HG03442 (cell line): ENCODE measurements around the gene BRPF3.

Source experiments
- ATAC-seq: cut with Tn5 transposase; IDR thresholded peaks from one replicate; pipeline ENCODE4 v1.9.1; 2021; ENCODE audit warnings: mild to moderate bottlenecking, moderate library complexity; ENCODE audit not compliant: unreplicated experiment

Gene BRPF3

DNA sequence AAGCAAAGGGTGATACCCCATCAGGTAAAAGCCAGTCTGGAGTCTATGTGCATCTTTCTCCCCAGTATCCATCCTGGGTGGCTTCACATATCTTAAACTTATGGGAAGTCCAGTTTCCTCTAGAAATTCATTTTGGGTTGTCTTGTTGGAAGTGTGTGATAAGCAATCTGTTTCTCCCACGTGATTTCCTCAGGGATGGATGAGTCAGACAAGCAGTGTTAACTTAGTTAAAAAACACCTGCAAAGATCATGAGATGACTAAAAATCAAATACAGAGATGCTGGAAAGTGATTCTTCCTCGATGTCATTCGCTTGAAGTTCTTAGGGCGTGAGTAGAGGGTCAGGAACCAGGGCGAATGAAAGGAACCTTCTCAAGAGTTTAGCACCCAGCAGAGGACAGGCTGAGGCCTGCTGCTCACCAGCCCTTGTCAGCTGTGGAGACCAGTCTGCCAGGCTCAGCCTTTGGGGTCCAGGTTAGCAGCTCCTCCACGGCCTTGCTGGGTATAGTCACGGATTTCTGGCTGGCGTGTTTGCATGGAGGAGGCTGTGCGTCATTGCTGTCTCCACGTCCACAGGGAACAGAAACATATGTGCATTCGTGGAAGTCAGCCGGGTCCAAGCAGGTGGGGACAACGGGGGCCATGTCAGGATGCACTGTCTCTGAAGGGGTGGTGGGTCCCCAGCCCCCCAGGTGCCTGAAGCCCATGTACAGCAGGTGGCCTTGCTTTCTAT lies 70.5 kb downstream of the BRPF3 start:
- no peak for ATAC-seq

DNA sequence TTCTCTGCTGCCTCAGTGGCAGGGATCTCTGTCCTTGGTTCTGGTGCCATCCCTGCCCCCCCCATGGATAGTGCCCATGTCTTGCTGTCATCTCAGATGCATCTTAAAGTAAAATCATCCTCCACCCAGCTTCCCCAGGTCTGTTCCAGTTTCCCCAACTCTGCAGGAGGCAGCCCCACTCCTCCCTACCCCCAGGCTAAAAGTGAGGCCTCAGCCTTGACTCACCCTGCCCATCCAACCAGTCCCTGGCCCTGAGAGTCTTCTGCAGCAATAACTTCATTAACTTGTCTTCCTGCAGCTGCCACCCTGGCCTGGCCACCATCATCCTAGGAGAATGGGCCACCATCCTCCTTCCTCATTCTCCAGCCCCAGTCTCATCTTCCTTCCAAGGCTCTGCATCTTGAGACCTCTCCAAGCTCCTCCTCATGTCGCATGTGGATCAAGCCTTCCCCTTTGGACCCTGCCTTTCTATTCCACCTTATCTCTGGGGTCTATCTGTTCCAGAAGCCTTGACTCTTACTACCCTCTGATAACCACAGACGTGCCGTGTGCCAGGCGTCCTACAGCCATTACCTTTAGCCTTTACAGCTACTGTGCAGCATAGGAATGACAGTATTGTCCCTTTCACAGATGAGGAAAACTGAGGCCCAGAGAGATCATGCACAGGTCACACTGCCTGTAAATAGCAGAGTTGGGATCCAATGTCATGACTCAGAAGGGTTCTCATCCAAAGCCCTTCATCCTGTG lies 71.4 kb downstream of the BRPF3 start:
- ATAC-seq, result no peak

DNA sequence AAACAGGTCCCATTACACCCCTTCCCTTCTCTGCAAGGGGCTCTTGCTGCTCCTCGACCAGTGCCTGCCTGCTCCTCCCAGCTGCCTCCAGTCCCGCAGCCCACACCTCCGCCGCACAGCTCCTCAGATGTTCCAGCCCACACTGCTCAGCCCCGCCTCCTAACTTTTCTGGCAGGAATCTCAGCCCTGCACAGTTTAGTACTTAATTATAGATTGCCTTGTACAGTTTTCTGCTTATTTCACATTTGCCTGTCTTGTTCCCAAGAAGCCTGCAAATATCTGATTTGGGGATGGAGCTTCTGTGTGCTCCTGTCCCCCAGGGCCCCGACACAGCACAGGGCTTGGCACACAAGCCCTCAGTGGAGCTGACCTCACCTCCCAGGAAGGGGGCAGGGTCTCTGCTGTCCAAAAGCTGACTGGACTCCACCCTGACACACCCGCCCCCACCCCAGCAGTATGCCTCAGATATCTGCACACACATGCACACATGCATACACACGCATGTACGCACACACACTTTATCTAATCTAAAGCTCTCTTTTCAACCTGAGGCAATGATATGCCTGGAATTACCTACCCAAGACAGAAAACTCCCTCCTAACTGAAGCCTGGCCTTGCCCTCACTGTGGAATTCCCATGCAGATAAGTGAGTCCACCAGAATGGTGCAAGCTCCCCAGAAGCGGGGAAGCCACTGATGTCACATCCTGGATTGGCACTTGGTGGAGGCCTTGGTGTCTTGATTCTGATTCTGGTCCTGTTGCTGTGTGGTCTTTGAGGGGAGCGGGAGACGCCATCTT lies 72.1 kb downstream of the BRPF3 start:
- no peak for ATAC-seq

GRCh38 chr6:36269834-36270705 lies 73.5 kb downstream of the BRPF3 start, which contains the start of gene PNPLA1:
Gene PNPLA1 (plus strand): TSS chr6:36270060. CDS start chr6:36270460, 400 bp downstream.
- no peak for ATAC-seq

GRCh38 chr6:36272234-36272633 lies 75.7 kb downstream of the BRPF3 start:
- no peak for ATAC-seq

DNA sequence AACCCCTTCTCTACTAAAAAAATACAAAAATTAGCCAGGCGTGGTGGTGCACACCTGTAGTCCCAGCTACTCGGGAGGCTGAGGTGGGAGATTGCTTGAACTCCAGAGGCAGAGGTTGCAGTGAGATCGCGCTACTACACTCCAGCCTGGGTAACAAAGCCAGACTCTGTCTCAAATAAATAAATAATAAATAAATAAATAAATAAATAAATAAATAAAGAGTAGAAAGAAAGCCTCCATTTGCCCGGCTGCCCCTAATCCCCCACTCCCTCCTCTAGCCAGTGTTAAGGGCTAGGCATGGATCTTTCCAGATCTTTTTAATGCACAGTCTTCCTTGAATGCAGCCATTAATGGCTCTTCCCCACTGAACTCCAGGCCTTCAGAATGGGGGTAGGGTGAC lies 76.5 kb downstream of the BRPF3 start:
- ATAC-seq, result no peak

DNA sequence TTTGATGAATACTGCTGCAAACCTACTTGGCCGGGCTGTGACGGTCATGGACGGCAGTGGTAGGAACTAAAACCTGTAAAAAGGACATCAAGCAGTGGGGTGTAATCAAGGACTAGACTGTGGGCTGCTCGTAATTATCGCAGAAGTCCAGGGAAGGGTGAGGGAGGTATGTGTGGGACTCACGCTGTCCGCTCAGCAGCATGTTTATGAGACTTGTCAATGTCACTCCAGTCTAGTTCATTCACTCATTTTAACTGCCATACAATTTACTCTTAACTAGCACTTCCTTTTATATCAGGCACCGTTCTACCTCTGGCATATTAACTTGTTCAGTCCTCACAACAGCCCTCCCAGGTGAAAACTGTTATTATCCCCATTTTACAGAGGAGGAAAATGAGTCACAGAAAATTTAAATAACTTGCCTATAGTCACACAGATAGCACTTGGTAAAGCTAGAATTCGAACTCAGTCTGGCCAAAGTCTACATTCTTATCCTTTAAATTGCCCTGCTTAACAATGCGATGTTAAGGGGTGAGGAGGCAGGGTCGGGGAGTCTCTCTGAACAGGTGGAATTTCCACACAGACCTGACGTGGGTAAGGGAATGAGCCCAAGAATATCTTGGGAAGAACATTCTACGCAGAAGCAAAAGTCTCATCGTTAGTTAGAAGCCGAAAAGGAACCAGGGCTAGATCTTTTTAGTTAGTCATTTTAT lies 77.4 kb downstream of the BRPF3 start:
- no peak for ATAC-seq

DNA sequence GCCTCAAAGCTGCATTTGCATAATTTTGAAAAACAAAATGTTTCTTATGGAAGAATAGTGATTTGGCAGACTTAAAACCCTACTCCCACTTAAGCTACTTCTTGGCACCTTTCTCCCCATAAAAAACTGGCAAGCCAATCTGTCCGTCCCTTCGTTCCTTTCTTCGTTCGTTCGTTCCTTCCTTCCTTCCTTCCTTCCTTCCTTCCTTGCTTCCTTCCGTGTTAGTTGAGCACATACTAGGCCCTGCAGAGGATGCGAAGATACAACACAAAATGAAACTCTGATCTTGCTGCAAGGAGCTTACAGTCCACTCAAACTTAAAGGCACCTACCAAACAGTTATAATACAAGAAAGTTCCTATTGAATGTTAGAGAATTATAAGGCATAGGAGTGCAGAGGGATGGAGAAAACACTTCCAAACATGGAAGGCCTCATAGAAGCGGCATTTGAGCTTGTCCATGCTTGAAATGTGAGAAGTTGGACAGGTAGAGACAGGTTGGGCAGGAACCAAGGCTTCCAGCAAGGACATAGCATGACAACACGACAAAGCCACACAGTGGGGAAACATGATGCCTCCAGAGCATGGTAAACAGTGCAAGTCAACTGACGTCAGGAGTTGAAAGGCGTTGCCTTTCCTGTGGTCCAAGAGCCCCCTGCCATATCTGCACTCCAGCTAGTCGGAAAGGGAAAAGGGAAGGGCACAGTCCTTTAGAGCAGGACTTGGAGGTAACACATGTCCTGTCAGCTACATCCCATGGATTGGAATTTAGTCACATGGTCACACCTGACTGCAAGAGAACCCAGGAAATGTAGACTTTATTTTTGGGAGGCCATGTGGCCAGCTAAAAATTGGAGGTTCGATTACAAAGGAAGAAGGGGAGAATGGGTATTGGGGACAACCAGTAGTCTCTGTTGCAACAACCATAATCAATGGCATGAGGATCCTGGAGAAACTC lies 80.3 kb downstream of the BRPF3 start:
- ATAC-seq, result no peak

DNA sequence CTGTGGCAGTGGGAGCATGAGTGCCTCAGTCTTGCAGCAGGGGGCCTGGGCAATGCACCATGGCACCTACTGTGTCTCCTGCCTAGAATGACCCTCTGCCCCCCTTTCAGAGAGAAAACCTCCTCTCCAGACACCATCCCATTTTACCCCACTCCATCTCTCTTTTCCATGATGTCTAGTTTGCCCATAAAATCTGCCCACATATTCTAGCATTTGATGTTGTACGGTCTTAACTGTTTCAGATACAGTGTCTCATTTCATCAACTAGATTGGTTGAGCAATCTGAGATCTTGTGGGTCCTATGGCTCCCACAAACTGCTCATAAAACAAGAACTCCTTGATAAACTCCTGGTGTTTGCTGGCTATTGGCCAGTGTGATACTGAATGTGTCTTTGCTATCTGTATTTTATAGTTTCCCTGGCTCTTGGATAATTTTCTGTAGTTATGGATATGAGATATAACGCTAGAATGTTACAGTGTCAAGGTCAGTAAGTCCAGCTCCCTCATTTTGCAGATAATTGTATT lies 81.5 kb downstream of the BRPF3 start:
- no peak for ATAC-seq

- no peak for ATAC-seq
Observed at GRCh38 chr6:36280467-36280866, 83.9 kb downstream of the BRPF3 start.

DNA sequence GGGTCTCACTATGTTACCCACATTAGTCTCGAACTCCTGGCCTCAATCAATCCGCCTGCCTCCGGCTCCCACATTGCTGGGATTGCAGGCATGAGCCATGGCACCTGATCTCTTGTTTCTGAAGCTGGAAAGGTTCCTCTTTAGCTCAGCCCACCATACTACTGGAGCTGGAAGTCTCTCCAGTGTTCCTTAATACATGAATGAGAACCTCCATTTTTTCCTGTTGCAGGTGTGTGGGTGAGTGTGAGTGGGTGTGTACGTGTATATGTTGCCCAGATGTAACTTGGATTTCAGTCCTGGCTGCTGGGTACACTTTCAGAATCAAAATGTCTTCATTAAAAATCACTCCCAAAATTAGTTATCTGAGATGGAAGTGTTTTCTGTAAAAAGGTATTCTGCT lies 84.4 kb downstream of the BRPF3 start:
- no peak for ATAC-seq
